Nephron (organoid): ENCODE measurements around the gene SMTNL2.

ENCODE experiments used
- H3K27ac Mint-ChIP-seq, 3 experiments: 2 replicates each; pipeline ENCODE4 v1.8.0; 2020; ENCODE audit warnings: mixed read lengths in 3 of 3, mild to moderate bottlenecking in 2 of 3, moderate library complexity in 1 of 3
- H3K27me3 Mint-ChIP-seq: 2 replicates; pipeline ENCODE4 v1.8.0; 2021; ENCODE audit warnings: low read depth, mild to moderate bottlenecking, moderate library complexity, mixed read lengths
- H3K36me3 Mint-ChIP-seq: 2 replicates; pipeline ENCODE4 v1.8.0; 2020; ENCODE audit warnings: low read depth, mixed read lengths
- H3K4me1 Mint-ChIP-seq: 2 replicates; pipeline ENCODE4 v1.8.0; 2020; ENCODE audit warnings: mixed read lengths
- H3K4me3 Mint-ChIP-seq, 3 experiments: 2 replicates each; pipeline ENCODE4 v1.8.0; 2020; ENCODE audit warnings: mild to moderate bottlenecking in 3 of 3, mixed read lengths in 3 of 3, moderate library complexity in 2 of 3
- H3K9me3 Mint-ChIP-seq: 2 replicates; pipeline ENCODE4 v1.8.0; 2020; ENCODE audit warnings: mixed read lengths
- CTCF ChIP-seq, 3 experiments: fragments of 200-600 bp; sonication (generic); IDR thresholded peaks; one replicate each; pipeline ENCODE4 v1.5.0; 2021; ENCODE audit warnings: antibody characterized with exemption in 3 of 3; ENCODE audit not compliant: unreplicated experiment in 3 of 3

The SMTNL2 gene

GRCh38 chr17:4572131-4572530 lies 12.2 kb upstream of the SMTNL2 start:
- H3K4me1 Mint-ChIP-seq: peaks cover 29% of the 10 kb centered on the region
- H3K9me3 Mint-ChIP-seq: no peaks in the 10 kb centered on the region
- H3K36me3 Mint-ChIP-seq: no peaks in the 10 kb centered on the region
- no peak for TF ChIP-seq CTCF (IDR thresholded peaks at IDR 0.05; ENCODE audit: unreplicated experiment in 3 of 3)
- no peak overlapping the region for H3K4me3 Mint-ChIP-seq
- no peak overlapping the region for H3K27ac Mint-ChIP-seq
- no peaks in the 10 kb centered on the region for H3K27me3 Mint-ChIP-seq

- Mint-ChIP-seq H3K4me3 (no peak overlapping the region), H3K9me3 (no peaks in the 10 kb centered on the region), H3K36me3 (no peaks in the 10 kb centered on the region), H3K4me1 (peaks cover 39% of the 10 kb centered on the region), H3K27ac (peak overlapping the region in 2 of 3 experiments; percentile 44 to 99), H3K27me3 (no peaks in the 10 kb centered on the region)
- no peak for TF ChIP-seq CTCF (IDR thresholded peaks at IDR 0.05; ENCODE audit: unreplicated experiment in 3 of 3)
Measured at GRCh38 chr17:4573115-4573514, 11.2 kb upstream of the SMTNL2 start.

GRCh38 chr17:4573669-4574068 lies 10.7 kb upstream of the SMTNL2 start:
- Mint-ChIP-seq H3K27ac (peak overlapping the region; percentile 44 to 99 (median 84)), H3K4me1 (peaks cover 39% of the 10 kb centered on the region), H3K27me3 (no peaks in the 10 kb centered on the region), H3K9me3 (no peaks in the 10 kb centered on the region), H3K36me3 (no peaks in the 10 kb centered on the region), H3K4me3 (no peak overlapping the region)
- TF ChIP-seq CTCF (IDR thresholded peaks at IDR 0.05; ENCODE audit: unreplicated experiment in 3 of 3): no peak

- TF ChIP-seq CTCF (IDR thresholded peaks at IDR 0.05; ENCODE audit: unreplicated experiment in 3 of 3): no peak
- Mint-ChIP-seq H3K4me3 (peak overlapping the region in 2 of 3 experiments; percentile 18 to 23), H3K36me3 (no peaks in the 10 kb centered on the region), H3K4me1 (peaks cover 42% of the 10 kb centered on the region), H3K27ac (peak overlapping the region; percentile 44 to 99 (median 84)), H3K9me3 (no peaks in the 10 kb centered on the region), H3K27me3 (no peaks in the 10 kb centered on the region)
Measured at GRCh38 chr17:4574448-4575045, 9.8 kb upstream of the SMTNL2 start.

- TF ChIP-seq CTCF (IDR thresholded peaks at IDR 0.05; ENCODE audit: unreplicated experiment in 3 of 3): no peak
- Mint-ChIP-seq H3K4me3 (peak overlapping the region in 2 of 3 experiments; percentile 18 to 29), H3K27ac (peak overlapping the region; percentile 84 to 99 (median 98)), H3K27me3 (no peaks in the 10 kb centered on the region), H3K4me1 (peaks cover 54% of the 10 kb centered on the region), H3K36me3 (no peaks in the 10 kb centered on the region), H3K9me3 (no peaks in the 10 kb centered on the region)
Measured at GRCh38 chr17:4576161-4576558, 8.2 kb upstream of the SMTNL2 start.

GRCh38 chr17:4576729-4577322 lies 7.5 kb upstream of the SMTNL2 start:
- peaks cover 58% of the 10 kb centered on the region for H3K4me1 Mint-ChIP-seq
- H3K27me3 Mint-ChIP-seq: no peaks in the 10 kb centered on the region
- H3K27ac Mint-ChIP-seq: peak overlapping the region; percentile 84 to 99 (median 98)
- H3K4me3 Mint-ChIP-seq: peak overlapping the region in 1 of 3 experiments; percentile 57
- TF ChIP-seq CTCF (IDR thresholded peaks at IDR 0.05; ENCODE audit: unreplicated experiment in 3 of 3): no peak
- no peaks in the 10 kb centered on the region for H3K36me3 Mint-ChIP-seq
- H3K9me3 Mint-ChIP-seq: no peaks in the 10 kb centered on the region
